ENCODE data around the gene FLOT1. TPM values are rescaled to one million over a fixed set of nuclear protein-coding genes. Genes with fewer than 3 reads are reported as not detected.
A peak's percentile ranks its signal among the peaks of the same experiment; 100 is the strongest.

FLOT1 gene
- total and polyA plus RNA-seq, 12 donors = 162 to 599 (median 348) TPM

DNA sequence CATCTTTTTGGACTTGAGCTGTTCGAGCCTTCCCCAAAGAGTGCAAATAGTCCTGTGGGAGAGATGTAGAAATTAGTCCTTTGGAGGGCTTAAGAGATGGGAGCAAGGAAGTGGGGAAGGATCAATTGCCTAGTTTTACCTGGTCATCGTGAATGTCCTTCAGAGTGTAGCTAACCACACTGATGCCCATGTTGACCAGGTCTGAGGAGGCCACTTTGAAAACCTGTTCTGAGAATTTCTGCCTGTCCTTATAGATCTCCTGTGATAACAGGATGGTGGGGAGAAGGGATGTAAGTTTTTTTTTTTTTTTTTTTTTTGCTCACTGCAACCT is 2.0 kb downstream of the FLOT1 start:
- Histone ChIP-seq H3K36me3 (replicated peaks in 1 of 2) (peaks cover 0 to 59% of the 10 kb centered on the region in 2 donors), H3K4me3 (no peak overlapping the region), H3K27ac (peak overlapping the region; percentile 45 to 98 (median 71)), H3K4me1 (replicated peaks in 1 of 2) (peaks cover 28 to 64% of the 10 kb centered on the region in 2 donors), H3K27me3 (no peaks in the 10 kb centered on the region), H3K9me3 (replicated peaks in 1 of 3) (no peaks in the 10 kb centered on the region)
- WGBS, 4 donors = 56 to 83% (median 75%) methylated on average over 2 of the region's 2 CpGs
- intact Hi-C loops (cut with DNase I) = loop anchor here (10.0 kb wide), 2 partner anchors 84 to 144 kb away; partner anchors contain the start of gene DDR1 (in 1 of the 2)
- TF ChIP-seq POLR2A (IDR thresholded peaks at IDR 0.05) = no peak
- TF ChIP-seq, protein P1, sequence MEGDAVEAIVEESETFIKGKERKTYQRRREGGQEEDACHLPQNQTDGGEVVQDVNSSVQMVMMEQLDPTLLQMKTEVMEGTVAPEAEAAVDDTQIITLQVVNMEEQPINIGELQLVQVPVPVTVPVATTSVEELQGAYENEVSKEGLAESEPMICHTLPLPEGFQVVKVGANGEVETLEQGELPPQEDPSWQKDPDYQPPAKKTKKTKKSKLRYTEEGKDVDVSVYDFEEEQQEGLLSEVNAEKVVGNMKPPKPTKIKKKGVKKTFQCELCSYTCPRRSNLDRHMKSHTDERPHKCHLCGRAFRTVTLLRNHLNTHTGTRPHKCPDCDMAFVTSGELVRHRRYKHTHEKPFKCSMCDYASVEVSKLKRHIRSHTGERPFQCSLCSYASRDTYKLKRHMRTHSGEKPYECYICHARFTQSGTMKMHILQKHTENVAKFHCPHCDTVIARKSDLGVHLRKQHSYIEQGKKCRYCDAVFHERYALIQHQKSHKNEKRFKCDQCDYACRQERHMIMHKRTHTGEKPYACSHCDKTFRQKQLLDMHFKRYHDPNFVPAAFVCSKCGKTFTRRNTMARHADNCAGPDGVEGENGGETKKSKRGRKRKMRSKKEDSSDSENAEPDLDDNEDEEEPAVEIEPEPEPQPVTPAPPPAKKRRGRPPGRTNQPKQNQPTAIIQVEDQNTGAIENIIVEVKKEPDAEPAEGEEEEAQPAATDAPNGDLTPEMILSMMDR (IDR thresholded peaks at IDR 0.05) = no peak
- no peak for DNase-seq

DNA sequence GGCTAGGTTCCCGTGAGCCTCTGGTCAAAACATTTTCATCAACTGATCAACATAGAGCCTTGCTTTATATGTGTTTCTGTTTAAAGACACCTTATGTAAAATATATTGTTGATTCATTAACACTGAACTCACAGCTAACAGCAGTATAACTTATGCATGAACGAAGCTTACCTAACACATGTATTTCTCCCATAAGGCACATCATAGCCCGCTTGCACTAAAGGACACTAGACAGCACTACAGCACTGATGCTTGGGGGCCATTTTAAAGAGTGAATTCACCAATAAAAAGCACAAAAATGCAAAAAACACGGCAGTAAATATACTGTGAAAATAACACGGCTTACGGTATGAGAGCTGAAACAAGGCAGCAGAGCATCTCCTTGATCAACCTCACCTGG is 4.0 kb downstream of the FLOT1 start:
- TF ChIP-seq, protein P1 (IDR thresholded peaks at IDR 0.05) = no peak
- TF ChIP-seq POLR2A (IDR thresholded peaks at IDR 0.05) = no peak
- intact Hi-C loops (cut with DNase I) = no loop called here
- Histone ChIP-seq H3K4me1 (replicated peaks in 1 of 2) (peaks cover 28 to 54% of the 10 kb centered on the region in 2 donors), H3K27ac (no peak overlapping the region), H3K36me3 (replicated peaks in 1 of 2) (peaks cover 0 to 79% of the 10 kb centered on the region in 2 donors), H3K9me3 (replicated peaks in 1 of 3) (no peaks in the 10 kb centered on the region), H3K27me3 (no peaks in the 10 kb centered on the region), H3K4me3 (no peak overlapping the region)
- WGBS, 4 donors = 87 to 91% (median 91%) methylated on average over 6 of the region's 6 CpGs
- no peak for DNase-seq

DNA sequence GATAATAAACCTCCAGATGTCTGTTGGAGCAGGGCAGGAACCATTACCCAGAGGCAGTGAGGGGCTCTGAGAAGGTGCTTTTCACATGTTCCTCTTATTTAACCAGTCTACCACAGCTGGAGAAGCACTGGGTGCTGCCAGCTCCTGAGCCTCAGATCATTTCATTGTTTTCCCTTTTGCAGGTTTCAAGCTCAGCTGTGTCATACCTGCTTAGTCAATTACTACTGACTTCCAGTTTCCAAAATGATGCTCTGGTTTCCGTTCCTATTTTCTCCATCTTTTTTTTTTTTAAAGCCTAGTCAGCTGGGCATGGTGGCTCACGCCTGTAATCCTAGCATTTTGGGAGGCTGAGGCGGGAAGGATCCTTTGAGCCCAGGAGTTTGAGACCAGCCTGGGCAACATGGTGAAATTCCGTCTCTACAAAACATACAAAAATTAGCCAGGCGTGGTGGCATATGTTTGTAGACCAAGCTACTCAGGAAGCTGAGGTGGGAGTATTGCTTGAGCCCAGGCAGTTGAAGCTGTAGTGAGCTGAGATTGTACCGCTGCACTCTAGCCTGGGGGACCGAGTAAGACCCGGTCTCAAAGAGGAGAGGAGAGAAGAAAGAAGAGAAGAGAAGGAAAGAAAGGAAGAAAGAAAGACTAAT is 6.7 kb downstream of the FLOT1 start:
- intact Hi-C loops (cut with DNase I) = no loop called here
- Histone ChIP-seq H3K4me3 (no peak overlapping the region), H3K9me3 (replicated peaks in 1 of 3) (no peaks in the 10 kb centered on the region), H3K27ac (no peak overlapping the region), H3K4me1 (replicated peaks in 1 of 2) (peaks cover 18 to 48% of the 10 kb centered on the region in 2 donors), H3K36me3 (replicated peaks in 1 of 2) (peaks cover 0 to 100% of the 10 kb centered on the region in 2 donors), H3K27me3 (no peaks in the 10 kb centered on the region)
- 83 to 91% (median 86%) methylated on average over 8 of the region's 8 CpGs for WGBS, 4 donors
- no peak for TF ChIP-seq POLR2A (IDR thresholded peaks at IDR 0.05)
- TF ChIP-seq, protein P1 (IDR thresholded peaks at IDR 0.05) = no peak
- DNase-seq = no peak

DNA sequence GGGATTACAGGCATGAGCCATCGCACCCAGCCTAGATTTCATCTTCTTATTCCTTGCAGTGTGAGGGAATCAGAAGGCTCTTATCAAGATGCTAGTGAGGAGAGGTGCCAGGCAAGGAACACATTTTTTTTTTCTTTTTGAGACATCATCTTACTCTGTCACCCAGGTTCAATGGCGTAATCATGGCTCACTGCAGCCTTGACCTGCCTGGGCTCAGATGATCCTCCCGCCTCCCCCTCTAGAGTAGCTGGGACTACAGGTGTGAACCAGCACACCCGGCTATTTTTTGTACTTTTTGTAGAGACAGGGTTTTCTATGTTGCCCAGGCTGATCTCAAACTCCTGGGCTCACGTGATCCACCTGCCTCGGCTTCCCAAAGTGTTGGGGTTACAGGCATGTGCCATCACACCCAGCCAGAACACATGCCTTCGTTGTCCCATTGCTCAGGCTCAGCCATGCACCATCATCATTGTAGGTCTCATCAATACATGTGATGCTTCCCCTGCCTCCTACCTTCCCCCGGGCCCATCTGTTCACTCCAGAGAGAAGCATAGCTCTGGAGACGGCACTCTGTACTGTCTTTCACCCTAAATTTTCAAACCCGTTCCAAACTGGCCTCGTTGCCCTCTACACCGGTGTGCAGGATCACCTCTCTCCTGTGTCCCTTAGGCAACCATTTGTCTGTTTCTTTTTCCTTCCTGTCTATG is 10.1 kb downstream of the FLOT1 start:
- peak in 5 of 7 donors; percentile 46 to 80 (median 69) for DNase-seq
- no peaks in the 10 kb centered on the region for H3K27me3 ChIP-seq
- peaks cover 0 to 100% of the 10 kb centered on the region in 2 donors for H3K36me3 ChIP-seq (replicated peaks in 1 of 2)
- H3K9me3 ChIP-seq (replicated peaks in 1 of 3) = no peaks in the 10 kb centered on the region
- H3K4me3 ChIP-seq = no peak overlapping the region
- TF ChIP-seq, protein P1 (IDR thresholded peaks at IDR 0.05) = no peak
- no peak for TF ChIP-seq POLR2A (IDR thresholded peaks at IDR 0.05)
- intact Hi-C loops (cut with DNase I) = no loop called here
- H3K4me1 ChIP-seq (replicated peaks in 1 of 2) = peaks cover 0 to 27% of the 10 kb centered on the region in 2 donors
- WGBS, 4 donors = 79 to 89% (median 80%) methylated on average over 12 of the region's 12 CpGs
- peak overlapping the region in 2 of 5 donors; percentile 51 to 59 for H3K27ac ChIP-seq
